OCI-LY1 (cell line): Measurements from ENCODE around the gene RGCC.

Experiments
- H2AFZ ChIP-seq: fragments of 200-600 bp; sonication (generic), shearing (Covaris generic); 2 replicates; pipeline ENCODE4 v1.6.0; 2014; ENCODE audit warnings: antibody characterized with exemption, mild to moderate bottlenecking, low read length
- H3F3A ChIP-seq: fragments of 200-600 bp; sonication (generic), shearing (Covaris generic); 2 replicates; pipeline ENCODE4 v1.6.0; 2014; ENCODE audit warnings: mild to moderate bottlenecking, antibody characterized with exemption, low read length, moderate library complexity; ENCODE audit not compliant: insufficient read depth
- H3K27ac ChIP-seq: fragments of 200-600 bp; sonication (generic); 2 replicates; pipeline ENCODE4 v1.5.1; 2014; ENCODE audit warnings: low read length, mixed run types, mild to moderate bottlenecking, low read depth; ENCODE audit not compliant: poor library complexity, severe bottlenecking
- H3K27me3 ChIP-seq: fragments of 200-600 bp; sonication (generic); 2 replicates; pipeline ENCODE4 v1.6.0; 2014; ENCODE audit warnings: antibody characterized with exemption, mild to moderate bottlenecking, low read length, moderate library complexity; ENCODE audit not compliant: insufficient read depth
- H3K36me3 ChIP-seq: fragments of 200-600 bp; sonication (generic); 2 replicates; pipeline ENCODE4 v1.6.1; 2014; ENCODE audit warnings: mild to moderate bottlenecking, antibody characterized with exemption, low read length, moderate library complexity, mixed read lengths; ENCODE audit not compliant: insufficient read depth
- H3K4me1 ChIP-seq: fragments of 200-600 bp; sonication (generic); 2 replicates; pipeline ENCODE4 v1.5.1; 2014; ENCODE audit warnings: mild to moderate bottlenecking, low read length, moderate library complexity; ENCODE audit not compliant: insufficient read depth, severe bottlenecking
- H3K4me2 ChIP-seq: fragments of 200-600 bp; sonication (generic), shearing (Covaris generic); 2 replicates; pipeline ENCODE4 v1.6.1; 2014; ENCODE audit warnings: low read length
- H3K4me3 ChIP-seq: fragments of 200-600 bp; sonication (generic); 2 replicates; pipeline ENCODE4 v1.5.1; 2014; ENCODE audit warnings: low read length, low read depth, mild to moderate bottlenecking, mixed read lengths; ENCODE audit not compliant: poor library complexity, severe bottlenecking
- H3K79me2 ChIP-seq: fragments of 200-600 bp; shearing (Covaris generic); 2 replicates; pipeline ENCODE4 v1.6.1; 2016; ENCODE audit warnings: mixed run types, low read length, mixed read lengths; ENCODE audit not compliant: insufficient read depth
- H3K9ac ChIP-seq: fragments of 200-600 bp; sonication (generic), shearing (Covaris generic); 2 replicates; pipeline ENCODE4 v1.6.1; 2014; ENCODE audit warnings: mild to moderate bottlenecking, low read length, mixed read lengths
- H3K9me2 ChIP-seq: fragments of 200-600 bp; sonication (generic), shearing (Covaris generic); 2 replicates; pipeline ENCODE4 v1.6.1; 2014; ENCODE audit warnings: low read depth, mild to moderate bottlenecking, low read length, mixed read lengths
- H3K9me3 ChIP-seq: fragments of 200-600 bp; shearing (Covaris generic); 2 replicates; pipeline ENCODE4 v1.6.1; 2014; ENCODE audit warnings: low read length, mixed read lengths
- H4K20me1 ChIP-seq: fragments of 200-600 bp; sonication (generic), shearing (Covaris generic); 2 replicates; pipeline ENCODE4 v1.6.0; 2016; ENCODE audit warnings: mild to moderate bottlenecking, low read length; ENCODE audit not compliant: insufficient read depth
- EZH2 ChIP-seq: fragments of 200-600 bp; sonication (generic), shearing (Covaris generic); IDR thresholded peaks from 2 replicates; pipeline ENCODE4 v1.8.0; 2017; ENCODE audit warnings: borderline replicate concordance, mixed run types, mild to moderate bottlenecking, antibody characterized with exemption, low read length, moderate library complexity, mixed read lengths
- TF ChIP-seq, protein P1 (sequence below): fragments of 200-600 bp; sonication (generic), shearing (Covaris generic); IDR thresholded peaks from 2 replicates; pipeline ENCODE4 v1.5.1; 2017; ENCODE audit warnings: mild to moderate bottlenecking, antibody characterized with exemption, low read length, moderate library complexity, mixed read lengths

The RGCC gene

GRCh38 chr13:41453620-41454019 lies 3.7 kb upstream of the RGCC start:
- H3K79me2 ChIP-seq: peaks cover 8% of the 10 kb centered on the region
- no peaks in the 10 kb centered on the region for H3K27me3 ChIP-seq

DNA sequence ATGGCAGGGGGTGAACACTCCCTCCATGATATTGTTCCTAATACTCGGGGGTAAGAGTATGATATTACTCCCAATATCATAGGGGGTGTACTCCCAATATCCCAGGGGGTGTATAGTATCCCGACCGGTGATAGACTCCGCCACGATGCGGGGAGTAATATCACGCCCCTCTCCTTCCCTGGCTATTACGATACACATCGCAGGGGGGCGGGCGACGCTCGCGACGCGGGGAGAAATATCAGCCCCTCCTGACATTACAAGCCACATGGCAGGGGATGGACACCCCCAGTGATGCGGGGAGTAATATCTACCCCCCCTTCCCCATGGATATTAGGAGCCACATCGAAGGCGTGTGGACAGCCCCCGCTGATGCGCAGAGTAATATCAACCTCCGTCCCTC lies 3.2 kb upstream of the RGCC start:
- no peak overlapping the region for H3K27ac ChIP-seq
- no peaks in the 10 kb centered on the region for H3K27me3 ChIP-seq
- H3K4me1 ChIP-seq: peaks cover 10% of the 10 kb centered on the region
- H3K36me3 ChIP-seq: peaks cover 16% of the 10 kb centered on the region
- H3F3A ChIP-seq: no peaks in the 10 kb centered on the region
- H3K4me3 ChIP-seq: no peak overlapping the region
- no peak overlapping the region for H3K4me2 ChIP-seq
- H3K9me2 ChIP-seq: no peaks in the 10 kb centered on the region
- no peak for TF ChIP-seq EZH2
- TF ChIP-seq, protein P1, sequence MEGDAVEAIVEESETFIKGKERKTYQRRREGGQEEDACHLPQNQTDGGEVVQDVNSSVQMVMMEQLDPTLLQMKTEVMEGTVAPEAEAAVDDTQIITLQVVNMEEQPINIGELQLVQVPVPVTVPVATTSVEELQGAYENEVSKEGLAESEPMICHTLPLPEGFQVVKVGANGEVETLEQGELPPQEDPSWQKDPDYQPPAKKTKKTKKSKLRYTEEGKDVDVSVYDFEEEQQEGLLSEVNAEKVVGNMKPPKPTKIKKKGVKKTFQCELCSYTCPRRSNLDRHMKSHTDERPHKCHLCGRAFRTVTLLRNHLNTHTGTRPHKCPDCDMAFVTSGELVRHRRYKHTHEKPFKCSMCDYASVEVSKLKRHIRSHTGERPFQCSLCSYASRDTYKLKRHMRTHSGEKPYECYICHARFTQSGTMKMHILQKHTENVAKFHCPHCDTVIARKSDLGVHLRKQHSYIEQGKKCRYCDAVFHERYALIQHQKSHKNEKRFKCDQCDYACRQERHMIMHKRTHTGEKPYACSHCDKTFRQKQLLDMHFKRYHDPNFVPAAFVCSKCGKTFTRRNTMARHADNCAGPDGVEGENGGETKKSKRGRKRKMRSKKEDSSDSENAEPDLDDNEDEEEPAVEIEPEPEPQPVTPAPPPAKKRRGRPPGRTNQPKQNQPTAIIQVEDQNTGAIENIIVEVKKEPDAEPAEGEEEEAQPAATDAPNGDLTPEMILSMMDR: no peak
- H3K9ac ChIP-seq: no peak overlapping the region
- no peaks in the 10 kb centered on the region for H4K20me1 ChIP-seq
- H3K79me2 ChIP-seq: peaks cover 14% of the 10 kb centered on the region
- H2AFZ ChIP-seq: no peak overlapping the region
- H3K9me3 ChIP-seq: no peaks in the 10 kb centered on the region

More at GRCh38 chr13:41453620-41454019, 3.7 kb upstream of the RGCC start:
- no peak overlapping the region for H3K4me3 ChIP-seq
- TF ChIP-seq, protein P1: no peak
- TF ChIP-seq EZH2: no peak
- H3K4me2 ChIP-seq: no peak overlapping the region
- no peak overlapping the region for H3K27ac ChIP-seq
- no peaks in the 10 kb centered on the region for H3K9me2 ChIP-seq
- no peaks in the 10 kb centered on the region for H4K20me1 ChIP-seq
- no peak overlapping the region for H2AFZ ChIP-seq
- no peaks in the 10 kb centered on the region for H3F3A ChIP-seq
- peaks cover 8% of the 10 kb centered on the region for H3K4me1 ChIP-seq
- H3K36me3 ChIP-seq: peaks cover 12% of the 10 kb centered on the region
- H3K9me3 ChIP-seq: 0 out of 2 replicates have a peak, but pooled peaks cover 2% of the 10 kb centered on the region
- H3K9ac ChIP-seq: no peak overlapping the region

- H3K9ac ChIP-seq: no peak overlapping the region
- no peaks in the 10 kb centered on the region for H4K20me1 ChIP-seq
- no peak overlapping the region for H3K4me2 ChIP-seq
- H3K79me2 ChIP-seq: peaks cover 31% of the 10 kb centered on the region
- TF ChIP-seq EZH2: no peak
- TF ChIP-seq, protein P1: no peak
- no peak overlapping the region for H2AFZ ChIP-seq
- peaks cover 33% of the 10 kb centered on the region for H3K36me3 ChIP-seq
- H3K27me3 ChIP-seq: no peaks in the 10 kb centered on the region
- H3K4me3 ChIP-seq: no peak overlapping the region
- H3F3A ChIP-seq: peaks cover 3% of the 10 kb centered on the region; the same call in 1 of the 2 replicates
- no peak overlapping the region for H3K27ac ChIP-seq
- no peaks in the 10 kb centered on the region for H3K9me3 ChIP-seq
- peaks cover 25% of the 10 kb centered on the region for H3K4me1 ChIP-seq
- no peaks in the 10 kb centered on the region for H3K9me2 ChIP-seq
Measured at GRCh38 chr13:41455725-41456419, 1.5 kb upstream of the RGCC start.
